CD14-positive monocyte (primary cell): Measurements from ENCODE around the gene HAUS5. TPM values are rescaled to one million over a fixed set of nuclear protein-coding genes. Genes with fewer than 3 reads are reported as not detected.

Experiments
- DNase-seq, 3 donors: peaks; one replicate each; pipeline ENCODE4 v3.0.0-alpha.2; 2011 to 2022
- H2AFZ ChIP-seq: 2 replicates; pipeline ENCODE4 v1.6.0; 2012; ENCODE audit warnings: mild to moderate bottlenecking, low read depth, low read length, inconsistent platforms; ENCODE audit not compliant: insufficient read depth, poor library complexity, severe bottlenecking
- H3K27ac ChIP-seq, 2 donors: 1 replicate in 1 of 2; 2 replicates in 1 of 2; pipeline ENCODE4 v1.5.1; 2012 to 2013; ENCODE audit warnings: low read length in 2 of 2, control low read depth in 1 of 2, inconsistent platforms in 1 of 2, low read depth in 1 of 2, mild to moderate bottlenecking in 1 of 2
- H3K27me3 ChIP-seq, 2 donors: one replicate each; pipeline versions ENCODE4 v1.6.0 to v1.6.1; 2011 to 2013; ENCODE audit warnings: low read length in 2 of 2; ENCODE audit not compliant: control insufficient read depth in 2 of 2, insufficient read depth in 2 of 2
- H3K36me3 ChIP-seq, 2 donors: replicated peaks in 1 of 2; 1 replicate in 1 of 2; 2 replicates in 1 of 2; pipeline versions ENCODE4 v1.5.1 to v1.6.1; 2012 to 2013; ENCODE audit warnings: low read length in 2 of 2, control low read depth in 1 of 2, inconsistent platforms in 1 of 2, mild to moderate bottlenecking in 1 of 2; ENCODE audit not compliant: insufficient read depth in 2 of 2, control insufficient read depth in 1 of 2
- H3K4me1 ChIP-seq, 2 donors: 1 replicate in 1 of 2; 2 replicates in 1 of 2; pipeline versions ENCODE4 v1.5.1 to v1.6.1; 2012 to 2013; ENCODE audit warnings: low read length in 2 of 2, control low read depth in 1 of 2, inconsistent platforms in 1 of 2, mild to moderate bottlenecking in 1 of 2, moderate library complexity in 1 of 2; ENCODE audit not compliant: insufficient read depth in 2 of 2, control insufficient read depth in 1 of 2
- H3K4me2 ChIP-seq: replicated peaks from 2 replicates; pipeline ENCODE3; 2012; ENCODE audit warnings: low read length, moderate library complexity, mild to moderate bottlenecking; ENCODE audit not compliant: poor library complexity, severe bottlenecking; ENCODE audit errors: extremely low read depth
- H3K4me3 ChIP-seq, 3 experiments: fragments of 200-600 bp in 1 of 3; sonication (generic) in 1 of 3; replicated peaks in 1 of 3; 1 replicate in 2 of 3; 2 replicates in 1 of 3; pipeline ENCODE4 v1.5.1; 2011 to 2013; ENCODE audit warnings: low read length in 3 of 3, mild to moderate bottlenecking in 3 of 3, control low read depth in 2 of 3, low read depth in 2 of 3, inconsistent platforms in 1 of 3, moderate library complexity in 1 of 3
- H3K79me2 ChIP-seq: 2 replicates; pipeline ENCODE4 v1.6.0; 2012; ENCODE audit warnings: mild to moderate bottlenecking, control low read depth, inconsistent platforms, low read length, moderate library complexity; ENCODE audit not compliant: insufficient read depth
- H3K9ac ChIP-seq: 2 replicates; pipeline ENCODE4 v1.6.0; 2017; ENCODE audit warnings: low read length, mild to moderate bottlenecking; ENCODE audit not compliant: insufficient read depth, poor library complexity, severe bottlenecking
- H3K9me3 ChIP-seq, 2 donors: replicated peaks in 1 of 2; 1 replicate in 1 of 2; 2 replicates in 1 of 2; pipeline versions ENCODE4 v1.5.1 to v1.6.1; 2012 to 2013; ENCODE audit warnings: low read length in 2 of 2, control low read depth in 1 of 2; ENCODE audit not compliant: control insufficient read depth in 1 of 2, insufficient read depth in 1 of 2
- H4K20me1 ChIP-seq: 2 replicates; pipeline ENCODE4 v1.6.0; 2012; ENCODE audit warnings: mild to moderate bottlenecking, low read length, control low read depth, moderate library complexity; ENCODE audit not compliant: insufficient read depth
- H3K27ac Mint-ChIP-seq, 7 donors: one replicate each; pipeline ENCODE4 v1.8.0; 2020; ENCODE audit warnings: mild to moderate bottlenecking in 7 of 7, mixed read lengths in 7 of 7, moderate library complexity in 6 of 7, inconsistent platforms in 2 of 7
- H3K27me3 Mint-ChIP-seq, 3 donors: one replicate each; pipeline ENCODE4 v1.8.0; 2021 to 2022; ENCODE audit warnings: low read depth in 3 of 3, mild to moderate bottlenecking in 3 of 3, mixed read lengths in 3 of 3, moderate library complexity in 3 of 3, inconsistent platforms in 1 of 3
- H3K36me3 Mint-ChIP-seq, 2 donors: one replicate each; pipeline ENCODE4 v1.8.0; 2020; ENCODE audit warnings: mixed read lengths in 2 of 2, inconsistent platforms in 1 of 2, mild to moderate bottlenecking in 1 of 2
- H3K4me1 Mint-ChIP-seq: one replicate; pipeline ENCODE4 v1.8.0; 2020; ENCODE audit warnings: mild to moderate bottlenecking, mixed read lengths
- H3K4me3 Mint-ChIP-seq, 2 donors: one replicate each; pipeline ENCODE4 v1.8.0; 2020; ENCODE audit warnings: mild to moderate bottlenecking in 2 of 2, mixed read lengths in 2 of 2, moderate library complexity in 1 of 2
- H3K9me3 Mint-ChIP-seq, 7 donors: one replicate each; pipeline ENCODE4 v1.8.0; 2020 to 2022; ENCODE audit warnings: mixed read lengths in 7 of 7, mild to moderate bottlenecking in 6 of 7, moderate library complexity in 6 of 7, inconsistent platforms in 2 of 7
- CTCF ChIP-seq: fragments of 200-600 bp; IDR thresholded peaks from one replicate; pipeline ENCODE4 v1.8.0; 2022; ENCODE audit warnings: antibody characterized with exemption, mild to moderate bottlenecking
- WGBS: methylation state at CpG from one replicate; pipeline ENCODE4 v1.1.5; 2013; ENCODE audit warnings: missing lambda C conversion rate; ENCODE audit not compliant: insufficient coverage; 5-methylcytosine and 5-hydroxymethylcytosine counted together
- intact Hi-C, 2 donors: fragments of 100-400 bp; cut with micrococcal nuclease; formaldehyde crosslinking; loops; one replicate each; pipeline versions ENCODE4 v1.15.0 to v1.15.1; 2023
- polyA plus RNA-seq, 3 donors: library from polyadenylated mRNA; depleted of rRNA in 1 of 3; unstranded in 2 of 3; stranded (reverse) in 1 of 3; fragments of 300-500 nt in 2 of 3; fragments of >200 nt in 1 of 3; fragmentation: Illumina TruSeq in 2 of 3; gene quantifications; 1 replicate in 2 of 3; 2 replicates in 1 of 3; pipeline ENCODE4 v1.2.3, GENCODE V29; 2012 to 2021

HAUS5 gene
- polyA plus RNA-seq, 3 donors, result 0.94 to 6.3 (median 0.99) TPM

- intact Hi-C loops, result no loop called here
- TF ChIP-seq CTCF, result no peak
- Mint-ChIP-seq H3K27ac (no peak overlapping the region), H3K9me3 (peaks cover 0 to 2% (median 0%) of the 10 kb centered on the region in 7 donors), H3K36me3 (no peaks in the 10 kb centered on the region), H3K4me3 (no peak overlapping the region), H3K4me1 (no peaks in the 10 kb centered on the region), H3K27me3 (peaks cover 3 to 29% (median 15%) of the 10 kb centered on the region in 3 donors)
- WGBS, result 83% methylated on average over 1 of the region's 7 CpGs
- DNase-seq, result no peak
- H3K4me2 ChIP-seq, result no peak overlapping the region
- no peaks in the 10 kb centered on the region for H3K4me1 ChIP-seq
- no peaks in the 10 kb centered on the region for H4K20me1 ChIP-seq
- H3K4me3 ChIP-seq, result no peak overlapping the region
- no peak overlapping the region for H3K27ac ChIP-seq
- no peaks in the 10 kb centered on the region for H3K9me3 ChIP-seq
- H3K9ac ChIP-seq, result no peak overlapping the region
- H3K79me2 ChIP-seq, result no peaks in the 10 kb centered on the region
- no peaks in the 10 kb centered on the region for H3K27me3 ChIP-seq
- no peaks in the 10 kb centered on the region for H3K36me3 ChIP-seq
- H2AFZ ChIP-seq, result no peak overlapping the region
Measured at GRCh38 chr19:35566738-35567137, 45.8 kb upstream of the HAUS5 start.

GRCh38 chr19:35569281-35569781 is 43.2 kb upstream of the HAUS5 start:
- no peaks in the 10 kb centered on the region for H3K27me3 ChIP-seq
- DNase-seq, result no peak
- no peak overlapping the region for H2AFZ ChIP-seq
- Mint-ChIP-seq H3K27ac (no peak overlapping the region), H3K4me1 (no peaks in the 10 kb centered on the region), H3K9me3 (peaks cover 0 to 5% (median 3%) of the 10 kb centered on the region in 7 donors), H3K36me3 (no peaks in the 10 kb centered on the region), H3K27me3 (peaks cover 2 to 19% (median 16%) of the 10 kb centered on the region in 3 donors), H3K4me3 (no peak overlapping the region)
- H3K4me2 ChIP-seq, result no peak overlapping the region
- no peak for TF ChIP-seq CTCF
- intact Hi-C loops, result no loop called here
- H3K4me1 ChIP-seq, result no peaks in the 10 kb centered on the region
- H3K9me3 ChIP-seq, result no peaks in the 10 kb centered on the region
- no peaks in the 10 kb centered on the region for H4K20me1 ChIP-seq
- no peak overlapping the region for H3K9ac ChIP-seq
- no peaks in the 10 kb centered on the region for H3K79me2 ChIP-seq
- H3K27ac ChIP-seq, result no peak overlapping the region
- WGBS, result 83% methylated on average over 2 of the region's 5 CpGs
- H3K36me3 ChIP-seq, result no peaks in the 10 kb centered on the region
- no peak overlapping the region for H3K4me3 ChIP-seq
